ENCODE measurements around the gene LALBA.
A peak's percentile ranks its signal among the peaks of the same experiment; 100 is the strongest.
"Not testable (repeated sequence)": the region's sequence is repeated elsewhere in the genome, so short reads cannot be mapped to it uniquely, and the experiment has no call there.

Gene LALBA

GRCh38 chr12:48557919-48558318 lies 11.9 kb downstream of the LALBA start:
- Histone ChIP-seq H4K20me1 (ENCODE audit: insufficient read depth) (no peaks in the 10 kb centered on the region), H3K27ac (no peak overlapping the region), H3K79me2 (ENCODE audit: insufficient read depth, low read depth) (no peaks in the 10 kb centered on the region), H3K9ac (no peak overlapping the region), H2AFZ (ENCODE audit: low read depth) (no peak overlapping the region), H3K4me2 (no peak overlapping the region), H3K4me3 (IDR thresholded peaks at IDR 0.05; ENCODE audit: insufficient read depth, low read depth, low read length) (no peak overlapping the region), H3K27me3 (ENCODE audit: insufficient read depth, low read depth) (no peaks in the 10 kb centered on the region), H3K36me3 (ENCODE audit: insufficient read depth) (no peaks in the 10 kb centered on the region), H3K4me1 (ENCODE audit: low read depth, poor library complexity, severe bottlenecking) (peaks cover 6% of the 10 kb centered on the region)
- no peak for TF ChIP-seq CTCF (conservative IDR thresholded peaks at IDR 0.05; ENCODE audit: low read depth, low read length)

- no peaks in the 10 kb centered on the region for H3K79me2 ChIP-seq (ENCODE audit: insufficient read depth, low read depth)
- TF ChIP-seq CTCF (conservative IDR thresholded peaks at IDR 0.05; ENCODE audit: low read depth, low read length) = no peak
- no peak overlapping the region for H3K9ac ChIP-seq
- no peak overlapping the region for H3K4me3 ChIP-seq (IDR thresholded peaks at IDR 0.05; ENCODE audit: insufficient read depth, low read depth, low read length)
- H3K27ac ChIP-seq = no peak overlapping the region
- H3K4me2 ChIP-seq = no peak overlapping the region
- H4K20me1 ChIP-seq (ENCODE audit: insufficient read depth) = no peaks in the 10 kb centered on the region
- H3K36me3 ChIP-seq (ENCODE audit: insufficient read depth) = no peaks in the 10 kb centered on the region
- peaks cover 6% of the 10 kb centered on the region for H3K4me1 ChIP-seq (ENCODE audit: low read depth, poor library complexity, severe bottlenecking)
- H2AFZ ChIP-seq (ENCODE audit: low read depth) = no peak overlapping the region
- no peaks in the 10 kb centered on the region for H3K27me3 ChIP-seq (ENCODE audit: insufficient read depth, low read depth)
These were observed 13.2 kb downstream of the LALBA start for GRCh38 chr12:48556631-48557030.

GRCh38 chr12:48553666-48554343 lies 16.0 kb downstream of the LALBA start:
- not testable (repeated sequence) for H3K4me3 ChIP-seq (IDR thresholded peaks at IDR 0.05; ENCODE audit: insufficient read depth, low read depth, low read length)

GRCh38 chr12:48551636-48552035 lies 18.2 kb downstream of the LALBA start:
- H3K36me3 ChIP-seq (ENCODE audit: insufficient read depth); H3K4me1 ChIP-seq (ENCODE audit: low read depth, poor library complexity, severe bottlenecking); H2AFZ ChIP-seq (ENCODE audit: low read depth); H3K27me3 ChIP-seq (ENCODE audit: insufficient read depth, low read depth); H3K4me2 ChIP-seq; H3K27ac ChIP-seq; H3K9ac ChIP-seq; H3K79me2 ChIP-seq (ENCODE audit: insufficient read depth, low read depth); H3K4me3 ChIP-seq (IDR thresholded peaks at IDR 0.05; ENCODE audit: insufficient read depth, low read depth, low read length); H4K20me1 ChIP-seq (ENCODE audit: insufficient read depth): not testable (repeated sequence)

More at GRCh38 chr12:48553666-48554343, 16.0 kb downstream of the LALBA start:
- not testable (repeated sequence) for H3K4me1 ChIP-seq (ENCODE audit: low read depth, poor library complexity, severe bottlenecking); H3K36me3 ChIP-seq (ENCODE audit: insufficient read depth); H3K27ac ChIP-seq; H3K27me3 ChIP-seq (ENCODE audit: insufficient read depth, low read depth); H3K79me2 ChIP-seq (ENCODE audit: insufficient read depth, low read depth); H4K20me1 ChIP-seq (ENCODE audit: insufficient read depth)
- peak overlapping the region; percentile 51 for H2AFZ ChIP-seq (ENCODE audit: low read depth)
- peak overlapping the region; percentile 17; the same call in 1 of the 2 replicates for H3K9ac ChIP-seq
- H3K4me2 ChIP-seq = peak overlapping the region; percentile 25; the same call in 1 of the 2 replicates

- not testable (repeated sequence) for H3K79me2 ChIP-seq (ENCODE audit: insufficient read depth, low read depth); H3K9ac ChIP-seq; H3K4me3 ChIP-seq (IDR thresholded peaks at IDR 0.05; ENCODE audit: insufficient read depth, low read depth, low read length)
These were observed 22.8 kb downstream of the LALBA start for GRCh38 chr12:48547012-48547411.

GRCh38 chr12:48545833-48546469 lies 23.9 kb downstream of the LALBA start:
- Histone ChIP-seq H3K4me3 (IDR thresholded peaks at IDR 0.05; ENCODE audit: insufficient read depth, low read depth, low read length) (no peak overlapping the region), H3K27me3 (ENCODE audit: insufficient read depth, low read depth) (no peaks in the 10 kb centered on the region), H3K79me2 (ENCODE audit: insufficient read depth, low read depth) (no peaks in the 10 kb centered on the region), H3K9ac (no peak overlapping the region), H2AFZ (ENCODE audit: low read depth) (no peak overlapping the region), H4K20me1 (ENCODE audit: insufficient read depth) (no peaks in the 10 kb centered on the region), H3K4me1 (ENCODE audit: low read depth, poor library complexity, severe bottlenecking) (peaks cover 2% of the 10 kb centered on the region), H3K4me2 (no peak overlapping the region), H3K27ac (no peak overlapping the region), H3K36me3 (ENCODE audit: insufficient read depth) (no peaks in the 10 kb centered on the region)
- TF ChIP-seq CTCF (conservative IDR thresholded peaks at IDR 0.05; ENCODE audit: low read depth, low read length) = no peak

More at GRCh38 chr12:48547012-48547411, 22.8 kb downstream of the LALBA start:
- not testable (repeated sequence) for H3K27ac ChIP-seq; H3K36me3 ChIP-seq (ENCODE audit: insufficient read depth); H3K4me2 ChIP-seq; H3K4me1 ChIP-seq (ENCODE audit: low read depth, poor library complexity, severe bottlenecking); H4K20me1 ChIP-seq (ENCODE audit: insufficient read depth); H2AFZ ChIP-seq (ENCODE audit: low read depth); H3K27me3 ChIP-seq (ENCODE audit: insufficient read depth, low read depth)

Measured in KMS-11 (cell line).